ENCODE measurements around the gene SH2B3. TPM values are rescaled to one million over a fixed set of nuclear protein-coding genes. Genes with fewer than 3 reads are reported as not detected.

Gene SH2B3
- total RNA-seq, 1 experiment from 2014 or later: 12.1 TPM

DNA sequence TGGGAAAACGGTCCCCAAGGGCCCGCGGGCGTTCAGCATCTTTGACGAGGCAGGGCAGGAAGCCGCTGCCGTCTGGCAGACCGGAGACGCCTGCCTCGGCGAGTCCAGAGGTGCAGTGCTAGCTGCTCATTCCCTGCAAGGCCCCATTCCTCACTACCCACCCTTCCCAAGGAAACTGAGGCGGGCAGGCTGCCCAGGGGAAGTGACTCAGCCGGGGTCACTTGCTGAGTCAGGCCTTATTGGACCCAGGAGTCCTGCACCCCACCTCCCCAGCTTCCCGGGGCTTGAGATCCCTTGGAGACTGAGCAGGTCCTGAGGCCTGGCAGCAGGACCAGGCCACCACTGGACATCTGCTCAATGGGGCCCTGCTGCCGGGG, 3.7 kb downstream of the SH2B3 start:
- DNase-seq (ENCODE audit: low spot score): no peak

- DNase-seq (ENCODE audit: low spot score): peak; percentile 59
Observed at GRCh38 chr12:111409780-111410430, 4.2 kb downstream of the SH2B3 start.

GRCh38 chr12:111410431-111411184, 4.9 kb downstream of the SH2B3 start:
- no peak for DNase-seq (ENCODE audit: low spot score)

GRCh38 chr12:111411185-111411764, 5.6 kb downstream of the SH2B3 start:
- no peak for DNase-seq (ENCODE audit: low spot score)

DNA sequence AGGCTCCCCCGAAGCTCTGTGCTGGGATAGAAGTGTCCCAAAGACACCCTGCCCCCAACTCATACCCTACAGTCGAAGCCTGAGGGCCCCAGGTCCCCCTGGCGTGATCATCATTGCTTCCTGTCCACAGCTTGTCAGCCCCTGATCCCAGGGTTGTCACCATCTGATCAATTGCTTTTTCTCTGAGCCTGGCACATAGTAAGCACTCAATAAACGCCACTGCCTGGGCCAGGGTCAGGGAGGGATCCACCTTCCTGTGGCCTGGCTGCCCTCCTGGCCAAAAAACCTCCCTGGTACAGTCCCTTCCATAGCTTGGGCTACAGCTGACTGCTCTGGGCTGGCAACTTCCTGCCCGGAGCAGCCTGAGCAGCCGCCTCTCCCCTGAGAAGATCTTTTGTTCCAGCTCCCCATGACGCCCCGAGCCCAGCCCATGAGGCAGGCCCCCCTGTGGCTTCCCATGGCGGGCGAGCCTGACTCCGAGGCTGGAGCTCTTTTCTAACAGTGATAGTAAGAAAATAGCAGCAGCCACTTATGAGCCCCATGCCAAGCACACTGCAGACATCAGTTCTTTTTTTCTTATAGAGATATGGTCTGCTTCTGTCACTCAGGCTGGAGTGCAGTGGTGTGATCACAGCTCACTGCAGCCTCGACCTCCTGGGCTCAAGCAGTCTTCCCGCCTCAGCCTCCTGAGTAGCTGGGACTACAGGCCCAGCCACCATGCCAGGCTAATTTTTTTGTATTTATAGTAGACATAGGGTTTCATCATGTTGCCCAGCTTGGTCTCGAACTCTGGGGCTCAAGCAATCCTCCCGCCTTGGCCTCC, 6.5 kb downstream of the SH2B3 start:
- DNase-seq (ENCODE audit: low spot score): no peak

- DNase-seq (ENCODE audit: low spot score): no peak
Observed at GRCh38 chr12:111412830-111413441, 7.2 kb downstream of the SH2B3 start.

DNA sequence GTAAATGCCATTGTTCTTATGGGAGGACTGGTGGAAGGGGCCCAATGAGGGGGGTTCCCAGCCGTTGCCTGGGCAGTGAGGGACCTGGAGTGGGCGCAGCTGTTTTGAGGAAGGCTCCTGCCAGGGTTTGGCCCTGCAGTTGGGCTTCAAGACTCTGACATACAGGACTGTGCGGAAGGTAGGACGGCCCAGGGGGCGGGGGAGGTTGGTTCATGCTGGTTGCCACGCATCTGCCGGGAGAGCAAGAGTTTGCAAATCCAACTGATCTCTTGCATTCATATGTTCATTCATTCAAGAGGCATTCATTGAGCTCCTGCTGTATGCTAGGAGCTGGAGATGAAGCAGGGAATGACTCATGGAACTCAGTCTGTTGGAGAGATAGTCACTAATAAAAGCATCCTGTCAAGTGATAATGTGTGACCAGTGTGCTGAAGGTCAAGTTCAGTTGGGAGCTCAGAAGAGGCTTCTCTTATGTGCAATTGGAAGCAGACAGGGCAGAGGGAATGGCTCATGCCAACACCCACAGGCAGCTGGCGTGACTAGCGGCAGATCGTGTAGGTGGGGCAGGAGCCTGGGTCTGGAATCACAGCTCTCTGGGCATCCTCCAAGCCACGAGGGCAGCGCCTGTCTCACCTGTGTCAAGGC, 7.8 kb downstream of the SH2B3 start:
- DNase-seq (ENCODE audit: low spot score): no peak

DNA sequence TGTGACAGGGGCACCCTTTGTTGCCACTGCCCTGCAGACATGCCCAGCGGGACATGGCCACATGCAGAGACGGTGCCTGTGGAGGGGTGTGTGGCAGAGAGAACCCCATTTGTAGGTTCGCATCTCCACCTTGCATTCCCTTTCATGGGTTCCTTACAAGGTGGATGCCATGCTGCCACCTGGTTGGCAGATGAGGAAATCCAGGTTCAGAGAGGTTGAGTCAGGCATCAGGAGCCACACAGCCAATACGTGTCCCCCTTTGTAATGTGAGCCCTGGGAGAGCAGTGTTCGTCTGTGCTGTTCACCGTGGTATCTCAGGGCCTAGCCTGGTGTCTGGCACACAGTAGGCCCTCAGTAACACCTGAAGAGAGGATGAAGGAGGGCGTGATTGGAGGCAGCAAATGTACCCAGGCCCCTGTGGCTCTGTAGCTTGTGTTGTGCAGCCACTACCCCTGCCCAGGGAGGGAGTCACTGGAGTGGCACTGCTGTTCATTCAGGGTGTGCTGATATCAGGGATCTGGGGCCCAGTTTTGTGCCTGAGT, 9.1 kb downstream of the SH2B3 start:
- DNase-seq (ENCODE audit: low spot score): no peak

- DNase-seq (ENCODE audit: low spot score): no peak
Observed at GRCh38 chr12:111417290-111417689, 11.6 kb downstream of the SH2B3 start.

DNA sequence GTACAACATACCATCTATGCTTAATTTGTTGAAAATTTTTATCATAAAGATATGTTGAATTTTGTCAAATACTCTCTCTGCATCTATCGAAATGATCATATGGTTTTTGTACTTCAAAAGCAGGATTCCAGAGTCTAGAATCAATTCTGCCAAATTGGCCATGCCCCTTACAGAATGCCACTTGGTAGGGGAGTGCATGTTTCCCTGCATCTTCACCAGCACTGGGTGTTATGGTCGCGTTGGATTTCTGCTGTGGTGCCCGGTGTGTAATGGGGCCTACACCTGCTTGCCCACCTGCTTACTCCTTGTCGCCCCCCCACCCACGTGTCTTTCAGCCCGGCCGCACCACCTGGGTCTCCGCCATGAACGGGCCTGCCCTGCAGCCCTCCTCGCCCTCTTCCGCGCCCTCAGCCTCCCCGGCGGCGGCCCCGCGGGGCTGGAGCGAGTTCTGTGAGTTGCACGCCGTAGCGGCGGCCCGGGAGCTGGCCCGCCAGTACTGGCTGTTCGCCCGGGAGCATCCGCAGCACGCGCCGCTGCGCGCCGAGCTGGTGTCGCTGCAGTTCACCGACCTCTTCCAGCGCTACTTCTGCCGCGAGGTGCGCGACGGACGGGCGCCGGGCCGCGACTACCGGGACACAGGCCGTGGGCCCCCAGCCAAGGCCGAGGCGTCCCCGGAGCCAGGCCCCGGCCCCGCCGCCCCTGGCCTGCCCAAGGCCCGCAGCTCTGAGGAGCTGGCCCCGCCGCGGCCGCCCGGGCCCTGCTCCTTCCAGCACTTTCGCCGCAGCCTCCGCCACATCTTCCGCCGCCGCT, 12.3 kb downstream of the SH2B3 start:
- no peak for DNase-seq (ENCODE audit: low spot score)

DNA sequence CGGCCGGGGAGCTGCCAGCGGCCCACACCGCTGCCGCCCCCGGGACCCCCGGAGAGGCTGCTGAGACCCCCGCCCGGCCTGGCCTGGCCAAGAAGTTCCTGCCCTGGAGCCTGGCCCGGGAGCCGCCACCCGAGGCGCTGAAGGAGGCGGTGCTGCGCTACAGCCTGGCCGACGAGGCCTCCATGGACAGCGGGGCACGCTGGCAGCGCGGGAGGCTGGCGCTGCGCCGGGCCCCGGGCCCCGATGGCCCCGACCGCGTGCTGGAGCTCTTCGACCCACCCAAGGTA, 12.8 kb downstream of the SH2B3 start:
- no peak for DNase-seq (ENCODE audit: low spot score)

- DNase-seq (ENCODE audit: low spot score): no peak
Observed at GRCh38 chr12:111419784-111420183, 14.1 kb downstream of the SH2B3 start.

- no peak for DNase-seq (ENCODE audit: low spot score)
Observed at GRCh38 chr12:111420494-111420893, 14.8 kb downstream of the SH2B3 start.

- DNase-seq (ENCODE audit: low spot score): no peak
Observed at GRCh38 chr12:111424189-111424792, 18.6 kb downstream of the SH2B3 start.

- DNase-seq (ENCODE audit: low spot score): no peak
Observed at GRCh38 chr12:111424793-111425251, 19.1 kb downstream of the SH2B3 start.

GRCh38 chr12:111425655-111426054, 19.9 kb downstream of the SH2B3 start:
- no peak for DNase-seq (ENCODE audit: low spot score)

GRCh38 chr12:111426344-111427185, 20.8 kb downstream of the SH2B3 start:
- no peak for DNase-seq (ENCODE audit: low spot score)

DNA sequence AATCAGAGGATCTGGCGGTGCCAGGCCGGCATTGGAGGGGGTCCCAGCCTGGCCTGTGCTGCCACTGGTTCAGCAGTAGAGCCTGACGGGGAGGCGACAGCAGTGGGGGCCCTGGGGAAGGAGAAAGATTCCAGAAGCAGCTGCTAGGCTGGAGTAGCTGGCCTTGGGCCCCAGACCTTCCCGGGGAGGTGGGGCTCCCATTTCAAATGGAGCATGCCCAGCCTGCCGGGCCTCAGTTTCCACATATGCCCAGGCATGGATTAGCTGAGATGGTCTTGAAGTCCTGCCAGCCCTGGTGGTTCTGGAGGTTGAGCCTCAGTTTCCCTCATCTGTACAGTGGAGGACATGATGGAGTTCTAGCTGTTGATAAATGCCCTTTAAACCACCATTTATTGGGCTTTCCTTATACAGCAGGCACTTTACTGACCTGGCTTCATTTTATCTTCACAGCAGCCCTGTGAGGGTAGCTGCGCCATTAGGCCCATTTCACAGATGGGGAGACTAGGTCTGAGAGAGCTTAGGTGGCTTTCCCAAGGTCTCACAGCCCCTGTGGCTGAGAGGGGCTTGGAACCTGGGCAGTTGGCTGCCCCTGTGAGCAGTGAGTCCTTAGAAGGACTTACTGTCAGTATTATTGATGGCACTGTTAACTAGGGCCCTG, 21.8 kb downstream of the SH2B3 start:
- no peak for DNase-seq (ENCODE audit: low spot score)

Data from H4 (cell line).